Right ventricle myocardium superior (tissue), 1 donor: ENCODE results near the gene NUMB. TPM values are rescaled to one million over a fixed set of nuclear protein-coding genes. Genes with fewer than 3 reads are reported as not detected.
A peak's percentile ranks its signal among the peaks of the same experiment; 100 is the strongest.

Source experiments
- ATAC-seq: fragments of 200-7000 bp; cut with Tn5 transposase; one replicate; pipeline ENCODE4 v1.9.1; 2020; ENCODE audit warnings: mild to moderate bottlenecking; ENCODE audit not compliant: poor library complexity
- DNase-seq: peaks from one replicate; pipeline ENCODE4 v3.0.0-alpha.2; 2020
- intact Hi-C: fragments of 100-400 bp; cut with DNase I; formaldehyde crosslinking; loops from one replicate; pipeline ENCODE4 v1.11.2; 2022
- total RNA-seq: library from RNA; stranded (reverse); fragmentation: NEBNext Ultra II Directional; extraction: Animal tissue kit (Norgen Biotek cat#: 25700); gene quantifications from one replicate; pipeline ENCODE4 v1.2.1, GENCODE V29; 2021
- donor health status: DM: no; HTN: yes; CAD: no; lungs with severe emphysema.

Gene NUMB
- total RNA-seq, 1 donor from 2014 or later = 37.2 TPM

GRCh38 chr14:73276836-73277235 lies 181.5 kb downstream of the NUMB start:
- ATAC-seq (no peak), DNase-seq (no peak)
- intact Hi-C loops = no loop called here

GRCh38 chr14:73273799-73274198 lies 184.5 kb downstream of the NUMB start:
- DNase-seq (no peak), ATAC-seq (no peak)
- intact Hi-C loops = no loop called here

- intact Hi-C loops = no loop called here
- ATAC-seq (no peak), DNase-seq (no peak)
These were observed 186.0 kb downstream of the NUMB start for GRCh38 chr14:73272393-73272792.

- intact Hi-C loops = no loop called here
- peak; percentile 79 for DNase-seq
- ATAC-seq = peak; percentile 85
These were observed 188.4 kb downstream of the NUMB start for GRCh38 chr14:73269729-73270531.

GRCh38 chr14:73267474-73267873 lies 190.9 kb downstream of the NUMB start:
- DNase-seq = no peak
- intact Hi-C loops = no loop called here
- ATAC-seq = no peak

GRCh38 chr14:73266317-73266716 lies 192.0 kb downstream of the NUMB start:
- no peak for DNase-seq
- no peak for ATAC-seq
- intact Hi-C loops = no loop called here

- ATAC-seq = no peak
- no peak for DNase-seq
- intact Hi-C loops = no loop called here
These were observed 192.7 kb downstream of the NUMB start for GRCh38 chr14:73265721-73266046.

GRCh38 chr14:73264885-73265720 lies 193.2 kb downstream of the NUMB start:
- DNase-seq (no peak), ATAC-seq (no peak)
- intact Hi-C loops = no loop called here

GRCh38 chr14:73264080-73264884 lies 194.1 kb downstream of the NUMB start:
- intact Hi-C loops = no loop called here
- DNase-seq (no peak), ATAC-seq (no peak)

- no peak for DNase-seq
- no peak for ATAC-seq
- intact Hi-C loops = no loop called here
These were observed 194.7 kb downstream of the NUMB start for GRCh38 chr14:73263606-73264005.

- no peak for DNase-seq
- no peak for ATAC-seq
- intact Hi-C loops = no loop called here
These were observed 195.7 kb downstream of the NUMB start for GRCh38 chr14:73262427-73263183.

GRCh38 chr14:73261520-73262426 lies 196.6 kb downstream of the NUMB start:
- DNase-seq = no peak
- intact Hi-C loops = no loop called here
- ATAC-seq = no peak

- intact Hi-C loops = no loop called here
- no peak for DNase-seq
- no peak for ATAC-seq
These were observed 197.3 kb downstream of the NUMB start for GRCh38 chr14:73261075-73261474.

- intact Hi-C loops = no loop called here
- ATAC-seq = no peak
These were observed 197.8 kb downstream of the NUMB start for GRCh38 chr14:73260574-73260973.

GRCh38 chr14:73259837-73260236 lies 198.5 kb downstream of the NUMB start:
- no peak for DNase-seq
- ATAC-seq = no peak
- intact Hi-C loops = no loop called here

More at GRCh38 chr14:73260574-73260973, 197.8 kb downstream of the NUMB start:
- peak; percentile 17 for DNase-seq

- intact Hi-C loops = no loop called here
- no peak for ATAC-seq
- peak; percentile 16 for DNase-seq
These were observed 199.3 kb downstream of the NUMB start for GRCh38 chr14:73258845-73259611.

GRCh38 chr14:73258076-73258475 lies 200.3 kb downstream of the NUMB start:
- no peak for DNase-seq
- intact Hi-C loops = no loop called here
- ATAC-seq = no peak
